DMS 273 (cell line): ENCODE results near the gene SEC16B.

Experiments
- DNase-seq: peaks from one replicate; lab custom pipeline; 2025; ENCODE audit not compliant: unreplicated experiment; lab: John Stamatoyannopoulos, UW

SEC16B gene

GRCh38 chr1:177944016-177944949 lies 25.6 kb downstream of the SEC16B start:
- DNase-seq: no peak

GRCh38 chr1:177941976-177942375 lies 27.9 kb downstream of the SEC16B start:
- no peak for DNase-seq

- no peak for DNase-seq
Observed at GRCh38 chr1:177940682-177941081, 29.2 kb downstream of the SEC16B start.

GRCh38 chr1:177937931-177938330 lies 31.9 kb downstream of the SEC16B start:
- DNase-seq: no peak

- no peak for DNase-seq
Observed at GRCh38 chr1:177937174-177937770, 32.6 kb downstream of the SEC16B start.

- no peak for DNase-seq
Observed at GRCh38 chr1:177935638-177936415, 34.0 kb downstream of the SEC16B start.

- no peak for DNase-seq
Observed at GRCh38 chr1:177934927-177935326, 34.9 kb downstream of the SEC16B start.

- DNase-seq: no peak
Observed at GRCh38 chr1:177934461-177934860, 35.4 kb downstream of the SEC16B start.

- no peak for DNase-seq
Observed at GRCh38 chr1:177933881-177934280, 36.0 kb downstream of the SEC16B start.

GRCh38 chr1:177932123-177932522 lies 37.7 kb downstream of the SEC16B start:
- no peak for DNase-seq

GRCh38 chr1:177928952-177929351 lies 40.9 kb downstream of the SEC16B start:
- DNase-seq: no peak

GRCh38 chr1:177928194-177928593 lies 41.7 kb downstream of the SEC16B start:
- no peak for DNase-seq

GRCh38 chr1:177927021-177927596 lies 42.7 kb downstream of the SEC16B start:
- DNase-seq: no peak

- DNase-seq: no peak
Observed at GRCh38 chr1:177926201-177926600, 43.7 kb downstream of the SEC16B start.

GRCh38 chr1:177925006-177925405 lies 44.9 kb downstream of the SEC16B start:
- DNase-seq: no peak

- no peak for DNase-seq
Observed at GRCh38 chr1:177923441-177923840, 46.4 kb downstream of the SEC16B start.

- peak; percentile 29 for DNase-seq
Observed at GRCh38 chr1:177922209-177922608, 47.6 kb downstream of the SEC16B start.

GRCh38 chr1:177921590-177921989 lies 48.3 kb downstream of the SEC16B start:
- no peak for DNase-seq

GRCh38 chr1:177920091-177920490 lies 49.8 kb downstream of the SEC16B start:
- no peak for DNase-seq

GRCh38 chr1:177915641-177916040 lies 54.2 kb downstream of the SEC16B start:
- no peak for DNase-seq

- DNase-seq: no peak
Observed at GRCh38 chr1:177914603-177915002, 55.3 kb downstream of the SEC16B start.
